Sciatic nerve (tissue), 2 donors: Measurements from ENCODE around the gene ALDH3A1. TPM values are rescaled to one million over a fixed set of nuclear protein-coding genes. Genes with fewer than 3 reads are reported as not detected.
"Not testable (repeated sequence)": the region's sequence is repeated elsewhere in the genome, so short reads cannot be mapped to it uniquely, and the experiment has no call there.

Source experiments
- ATAC-seq: fragments of 200-7000 bp; cut with Tn5 transposase; one replicate; pipeline ENCODE4 v1.9.1; 2020; ENCODE audit warnings: mild to moderate bottlenecking, moderate library complexity
- DNase-seq: peaks from one replicate; pipeline ENCODE4 v3.0.0-alpha.2; 2020; ENCODE audit warnings: low spot score
- intact Hi-C: fragments of 100-400 bp; cut with DNase I; formaldehyde crosslinking; loops from one replicate; pipeline ENCODE4 v1.14.2; 2022
- total RNA-seq: library from RNA; stranded (reverse); fragmentation: NEBNext Ultra II Directional; extraction: Animal tissue kit (Norgen Biotek cat#: 25700); gene quantifications from one replicate; pipeline ENCODE4 v1.2.1, GENCODE V29; 2021
- donor health status: DM: no; HTN: no; CAD: no.
- donor health status: DM: no; HTN: no; CAD: no.

Gene ALDH3A1
- 0.76 TPM for total RNA-seq

DNA sequence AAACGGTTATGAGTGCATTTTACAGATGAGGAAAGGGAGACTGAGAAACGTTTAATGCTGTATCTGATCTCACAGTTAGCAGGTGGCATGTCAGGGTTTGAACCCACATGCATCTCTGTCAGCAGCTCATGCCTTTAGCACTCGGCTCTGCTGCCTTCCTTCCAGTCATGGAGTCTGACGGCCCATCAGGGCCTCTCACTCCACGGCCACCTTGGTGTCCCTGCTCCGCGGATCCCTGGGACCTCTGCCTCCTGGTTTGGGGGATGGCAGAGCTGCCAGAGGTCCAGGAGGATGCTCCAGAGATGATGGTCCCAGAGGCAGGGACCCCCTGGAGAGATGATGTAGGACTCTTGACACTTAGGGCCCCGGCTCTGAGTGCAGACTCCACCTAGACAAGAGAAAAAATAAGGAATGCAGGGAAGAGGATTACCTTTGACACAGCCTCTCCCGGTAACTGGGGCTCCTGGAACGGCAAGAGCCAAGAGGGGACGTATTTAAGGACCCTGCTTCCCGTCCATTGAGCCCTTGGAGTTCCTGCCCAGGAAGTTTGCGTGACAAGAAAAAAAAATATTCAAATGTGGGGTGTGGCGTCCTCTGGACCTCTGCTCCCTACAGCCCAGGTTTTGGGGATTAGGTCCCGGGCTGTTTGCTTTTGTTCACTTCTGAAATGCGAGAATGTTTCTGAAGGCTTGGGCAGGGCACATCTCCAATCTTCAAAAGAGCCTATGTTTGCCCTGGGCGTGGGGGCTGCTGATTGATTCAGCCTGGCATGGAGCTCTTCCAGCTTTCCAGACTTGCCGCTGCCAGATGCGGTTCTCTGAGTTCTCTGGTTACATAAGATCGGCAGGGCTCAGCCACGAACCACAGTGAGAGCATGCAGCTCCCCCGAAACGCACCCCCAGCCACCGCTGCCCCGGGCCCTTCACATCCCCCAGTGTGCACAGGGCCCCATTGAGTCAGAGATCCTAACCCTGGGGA, at the start of gene ALDH3A1:
Gene ALDH3A1, minus strand, starts transcription at position 470 of the 978 bp plus-strand sequence. CDS start 3,169 bp downstream, outside the sequence.
- no peak for DNase-seq
- no peak for ATAC-seq
- intact Hi-C loops = no loop called here

DNA sequence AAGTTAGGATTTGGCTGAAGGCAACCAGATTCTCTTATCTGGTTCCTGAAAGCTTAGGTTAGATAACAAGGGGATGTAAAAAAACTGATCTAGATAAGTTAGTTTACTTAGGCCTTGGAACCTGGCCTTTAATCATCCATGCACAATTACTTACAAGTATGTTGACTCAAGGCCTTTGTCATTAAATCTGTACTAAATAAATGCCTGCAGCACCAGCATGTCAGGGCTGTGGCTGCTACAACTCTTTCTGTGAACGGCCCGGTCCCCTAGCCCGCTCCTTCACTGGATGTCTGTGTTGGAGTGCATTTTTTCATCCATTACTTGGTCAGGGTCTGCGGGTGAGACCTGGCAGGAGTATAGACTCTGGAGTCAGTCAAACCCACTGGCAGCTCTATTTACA, 48.4 kb upstream of the ALDH3A1 start:
- DNase-seq = no peak
- intact Hi-C loops = no loop called here
- no peak for ATAC-seq

DNA sequence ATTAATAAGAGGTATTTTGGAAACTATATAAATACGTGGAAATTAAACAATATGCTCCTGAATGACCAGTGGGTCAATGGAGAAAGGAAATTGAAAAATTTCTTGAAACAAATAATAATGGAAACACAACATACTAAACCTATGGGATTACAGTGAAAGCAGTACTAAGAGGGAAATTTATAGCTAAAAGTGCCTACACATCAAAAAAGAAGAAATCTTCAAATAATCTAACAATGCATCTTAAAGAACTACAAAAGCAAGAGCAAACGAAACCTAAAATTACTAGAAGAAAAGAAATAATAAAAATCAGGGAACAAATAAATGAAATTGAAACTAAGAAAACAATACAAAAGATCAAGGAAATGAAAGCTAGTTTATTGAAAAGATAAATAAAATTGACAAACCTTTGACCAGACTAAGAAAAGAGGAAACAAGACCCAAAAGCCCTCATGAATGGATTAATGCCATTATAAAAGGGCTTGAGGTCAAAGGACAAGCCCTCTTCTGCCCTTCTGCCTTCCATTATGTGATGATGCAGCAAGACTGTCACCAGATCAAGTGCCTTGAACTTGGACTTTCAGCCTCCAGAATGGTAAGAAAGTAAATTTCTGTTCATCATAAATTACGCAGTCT, 43.9 kb upstream of the ALDH3A1 start:
- intact Hi-C loops = no loop called here
- DNase-seq (no peak), ATAC-seq (no peak)

DNA sequence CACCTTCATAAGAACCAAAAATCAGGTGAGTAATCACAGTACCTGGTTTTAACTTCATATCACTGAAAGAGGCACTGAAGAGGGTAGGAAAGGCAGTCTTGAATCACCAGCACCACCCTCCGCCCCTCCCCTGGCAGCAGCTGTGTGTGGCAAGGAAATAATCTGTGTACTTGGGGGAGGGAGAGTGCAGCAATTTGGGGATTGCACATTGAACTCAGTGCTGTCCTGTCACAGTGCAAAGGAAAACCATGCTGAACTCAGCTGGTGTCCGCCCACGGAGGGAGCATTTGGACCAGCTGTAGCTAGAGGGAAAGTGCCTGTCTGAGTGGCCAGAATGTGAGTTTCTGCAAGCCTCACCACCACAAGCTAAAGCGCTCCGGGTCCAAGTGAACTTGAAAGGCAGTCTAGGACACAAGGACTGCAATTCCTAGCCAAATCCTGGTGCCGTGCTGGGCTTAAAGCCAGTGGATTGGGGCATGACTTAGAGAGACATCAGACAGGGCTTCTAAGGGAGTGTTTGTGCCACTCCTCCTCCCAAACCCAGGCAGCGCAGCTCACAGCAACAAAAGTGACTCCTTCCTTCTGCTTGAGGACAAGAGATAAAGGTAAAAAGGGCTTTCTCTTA, 39.7 kb upstream of the ALDH3A1 start:
- no peak for DNase-seq
- no peak for ATAC-seq
- intact Hi-C loops = no loop called here

DNA sequence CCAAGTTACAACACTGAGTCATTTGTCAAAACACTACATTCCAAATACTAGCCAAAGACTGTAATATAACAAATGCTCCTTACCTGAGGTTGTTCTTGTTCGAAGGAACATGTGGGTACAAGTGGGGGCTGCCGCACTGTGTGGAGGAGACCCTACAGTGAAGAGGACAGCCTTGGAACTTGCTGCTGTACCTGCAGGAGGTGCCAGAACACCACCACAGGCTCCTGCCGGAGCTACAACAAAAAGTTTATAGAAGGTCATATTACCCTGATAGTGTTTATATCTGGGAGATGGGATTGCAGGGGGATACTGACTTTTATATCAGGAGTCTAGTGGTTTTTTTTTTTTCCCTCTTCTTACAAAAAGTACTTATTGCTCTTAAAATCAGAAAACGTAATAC, 37.8 kb upstream of the ALDH3A1 start:
- DNase-seq = no peak
- intact Hi-C loops = no loop called here
- ATAC-seq = no peak

DNA sequence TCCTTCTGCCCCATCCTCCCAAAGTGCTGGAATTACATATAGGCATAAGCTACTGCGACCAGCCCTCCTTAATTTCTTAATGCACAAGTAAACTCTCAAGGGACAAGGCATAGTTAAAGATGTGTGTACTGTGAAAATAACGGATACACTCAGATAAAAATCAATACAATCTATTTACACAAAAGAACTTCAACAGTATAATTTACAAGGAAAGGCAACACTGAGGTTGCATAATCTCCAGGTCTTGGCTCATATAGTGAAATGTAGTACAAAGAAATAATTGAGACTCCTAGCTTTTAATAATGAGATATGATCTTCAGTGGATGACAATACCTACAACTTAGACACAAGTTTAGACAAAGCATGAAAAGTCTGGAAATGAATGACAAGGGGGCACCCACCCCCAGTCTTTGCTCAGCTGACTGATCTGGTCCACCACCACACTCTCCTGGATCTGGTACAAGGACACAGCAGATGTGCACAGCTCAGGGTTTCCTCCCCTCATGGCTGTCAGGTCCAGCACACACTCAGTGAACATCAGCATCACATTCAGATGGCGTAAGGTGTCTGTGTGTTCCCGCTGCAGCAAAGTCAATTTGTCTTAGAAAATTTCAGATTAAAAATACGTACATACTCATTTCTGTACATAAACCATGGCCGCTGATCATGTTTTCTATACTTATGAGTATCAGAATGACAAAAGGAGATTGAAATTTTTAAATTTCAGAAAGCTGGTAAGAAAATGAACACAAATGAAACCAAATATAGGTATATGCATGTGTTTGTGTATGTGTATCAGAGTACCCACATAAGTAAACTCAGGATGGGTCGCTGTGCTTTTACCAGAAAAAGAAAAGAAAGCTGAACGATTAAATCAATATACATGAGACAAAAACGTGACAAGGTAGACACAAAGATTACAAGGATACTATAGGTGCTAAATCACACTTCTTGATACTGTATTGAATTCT, 33.7 kb upstream of the ALDH3A1 start:
- DNase-seq (no peak), ATAC-seq (no peak)
- intact Hi-C loops = no loop called here

DNA sequence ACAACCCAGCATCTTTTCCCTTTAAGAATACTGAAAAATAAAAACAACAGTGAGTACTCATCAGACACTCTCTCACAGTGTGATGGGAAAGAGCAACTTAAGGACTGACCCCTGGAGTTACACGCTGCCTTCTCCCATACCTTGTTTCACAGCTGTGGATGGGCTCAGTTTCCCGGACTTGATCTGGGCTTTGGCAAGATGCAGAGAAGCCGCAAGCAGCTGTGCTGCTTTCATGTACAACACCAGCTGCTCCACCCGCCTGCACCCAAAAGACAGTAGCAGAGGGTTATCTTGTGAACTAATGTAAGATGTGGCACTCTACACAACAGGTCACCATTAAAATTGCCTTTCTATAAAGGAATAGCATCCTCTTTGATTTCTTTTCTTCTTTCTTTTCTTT, 32.7 kb upstream of the ALDH3A1 start:
- no peak for ATAC-seq
- no peak for DNase-seq
- intact Hi-C loops = no loop called here

DNA sequence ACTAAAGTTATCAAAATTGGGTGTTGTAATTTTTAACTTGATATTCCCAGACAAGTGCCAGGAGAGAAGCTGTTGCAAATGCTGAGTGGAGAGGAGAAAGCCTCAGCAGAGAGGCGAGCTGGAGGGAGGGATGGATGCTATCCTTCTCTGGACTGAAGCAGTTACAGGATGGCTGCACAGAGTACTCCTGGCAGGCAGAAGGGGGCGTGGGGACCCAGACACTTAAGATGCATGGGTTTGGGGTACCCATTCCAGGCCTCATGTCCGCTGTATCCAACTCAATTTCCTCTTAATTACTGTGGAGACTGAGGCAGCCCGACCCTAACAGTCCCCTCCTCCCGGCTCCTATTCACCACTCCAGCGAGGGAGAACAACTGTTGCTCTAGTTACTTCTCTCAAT, 25.4 kb upstream of the ALDH3A1 start:
- intact Hi-C loops = no loop called here
- ATAC-seq (no peak), DNase-seq (no peak)

DNA sequence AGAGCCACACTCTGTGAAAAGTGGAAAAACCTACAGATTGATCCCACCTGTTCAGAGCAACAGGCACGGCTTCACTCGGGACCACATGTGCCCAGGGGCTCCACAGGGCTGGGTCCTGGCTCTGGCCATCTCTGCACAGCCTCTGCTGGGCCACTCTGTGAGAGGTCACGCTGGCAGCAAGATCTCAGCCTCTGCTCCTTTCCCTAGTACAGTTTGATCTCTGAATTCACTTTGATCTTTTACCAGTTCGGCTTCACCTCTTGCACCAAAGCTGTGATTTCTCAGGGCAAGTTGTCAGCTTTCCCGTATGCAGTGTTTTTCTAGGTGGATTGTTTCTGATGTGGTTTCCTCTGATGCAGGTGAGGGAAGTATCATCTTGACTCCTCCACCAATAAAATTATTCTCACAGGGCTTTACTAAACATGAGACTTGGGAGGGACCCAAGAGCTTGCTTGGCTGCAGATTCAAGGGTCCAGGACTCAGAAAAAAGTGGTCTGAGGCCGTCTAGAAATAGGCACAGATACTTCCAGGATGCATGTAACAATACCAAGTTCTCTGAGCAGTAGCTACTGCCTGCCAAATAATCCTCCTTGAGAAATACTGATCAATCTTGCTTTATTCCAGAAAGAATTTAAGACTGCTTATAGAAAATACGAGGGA, 24.0 kb upstream of the ALDH3A1 start:
- intact Hi-C loops = loop anchor here (1.0 kb wide), 1 partner anchor 35 kb away; no protein-coding TSS in a partner anchor
- ATAC-seq (peak; percentile 53), DNase-seq (no peak)

DNA sequence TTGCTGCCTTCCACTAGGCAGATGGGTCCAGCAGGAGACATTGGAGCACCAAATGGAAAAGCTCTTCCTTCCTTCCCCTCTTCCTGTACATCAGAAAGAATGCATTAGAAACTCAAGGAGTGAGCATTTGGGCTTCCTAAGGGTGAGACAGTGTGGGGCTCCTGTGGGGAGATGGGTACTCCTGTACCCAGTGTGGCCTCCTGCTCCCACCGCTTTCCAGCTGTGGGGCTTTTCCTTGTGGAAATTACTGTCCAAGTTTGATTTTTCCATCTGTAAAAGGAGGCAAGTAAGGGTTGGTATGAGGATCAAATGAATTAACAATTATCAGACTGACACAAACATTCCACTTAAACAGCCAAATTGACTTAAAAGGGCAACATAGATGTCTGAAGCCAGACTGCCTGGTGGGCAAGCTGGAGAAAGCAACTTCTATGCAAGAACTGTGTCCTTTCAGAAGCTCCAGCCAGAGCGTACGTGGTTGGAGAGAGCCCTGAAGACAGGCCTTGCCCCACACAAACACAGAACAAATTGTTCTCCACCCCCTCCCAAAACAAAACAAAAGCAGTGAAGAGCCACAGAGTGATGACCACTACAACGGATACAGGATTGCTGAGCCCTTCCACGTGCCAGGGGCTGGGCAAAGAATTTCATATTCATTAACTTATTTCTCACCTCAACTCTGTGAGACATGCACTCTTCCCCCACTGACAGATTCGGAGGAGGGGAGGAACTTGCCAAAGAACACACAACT, 23.1 kb upstream of the ALDH3A1 start:
- intact Hi-C loops = loop anchor here (1.0 kb wide), 1 partner anchor 34 kb away; no protein-coding TSS in a partner anchor
- no peak for DNase-seq
- ATAC-seq = peak; percentile 49

DNA sequence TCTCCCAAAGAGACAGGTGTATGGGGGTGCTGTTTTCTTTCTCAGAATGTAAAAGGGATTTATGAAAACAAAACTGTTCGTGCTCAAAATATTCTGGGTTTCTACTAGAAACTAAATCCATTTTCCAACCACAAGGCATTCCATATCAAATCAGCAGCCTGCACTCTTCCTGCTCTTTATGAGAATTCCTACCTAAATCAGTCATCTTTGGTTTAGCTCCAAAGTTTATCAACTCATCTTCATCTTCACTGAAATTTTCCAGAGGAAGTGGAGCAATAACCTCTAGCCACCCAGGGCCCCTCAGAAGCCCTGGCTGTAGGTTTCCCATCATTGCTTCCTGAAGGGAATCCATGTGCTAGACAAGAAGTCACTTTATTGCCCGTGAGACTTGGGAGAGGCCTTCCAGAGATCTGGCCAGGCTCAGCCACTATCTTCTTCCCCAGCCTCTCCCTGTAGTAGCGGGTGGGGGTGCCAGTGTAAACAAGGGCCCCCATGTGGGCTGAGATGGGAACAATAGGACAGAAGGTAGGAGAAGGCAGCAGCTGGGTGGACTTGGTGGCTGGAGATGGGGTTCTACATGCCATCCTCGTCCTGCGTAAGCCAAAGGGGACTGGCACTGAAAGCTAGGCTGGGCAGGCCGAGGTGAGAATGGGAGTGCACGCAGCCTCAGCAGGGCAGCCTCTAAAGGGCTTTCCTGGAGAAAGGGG, 22.0 kb upstream of the ALDH3A1 start:
- intact Hi-C loops = no loop called here
- DNase-seq (no peak), ATAC-seq (peak; percentile 38)

DNA sequence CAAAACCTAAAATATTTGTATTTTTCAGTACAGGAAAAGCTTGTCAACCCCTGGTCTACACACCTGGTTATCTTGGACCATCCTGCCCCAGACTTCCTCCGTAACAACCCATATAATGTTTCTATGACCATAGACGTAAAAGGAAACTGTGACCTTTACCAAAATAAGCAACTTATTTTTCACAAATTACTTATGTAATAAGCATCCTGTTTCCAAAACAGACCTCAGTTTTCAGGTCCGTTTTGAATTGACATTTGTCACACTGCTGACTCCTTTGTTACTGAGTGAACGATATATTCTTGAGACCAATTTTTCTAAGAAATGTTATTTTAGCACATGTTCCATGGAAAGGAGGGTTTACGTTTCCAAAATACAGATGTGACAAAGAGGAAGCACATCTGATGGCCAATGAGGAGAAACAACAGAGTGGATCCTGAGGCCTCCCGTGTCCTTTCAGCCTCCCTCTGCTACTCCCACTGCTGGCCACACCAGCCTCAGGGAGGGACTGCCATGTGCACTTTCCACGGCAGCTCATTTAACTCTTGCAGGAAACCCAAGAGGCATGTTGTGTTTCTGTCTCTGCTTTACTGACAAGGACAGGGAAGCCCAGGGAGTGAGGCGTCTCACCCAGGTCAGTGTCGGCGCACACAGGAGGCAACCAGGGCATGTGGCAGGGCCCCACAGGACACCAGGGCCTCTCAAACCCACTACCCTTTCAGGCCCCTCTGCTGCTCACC, 20.1 kb upstream of the ALDH3A1 start:
- no peak for ATAC-seq
- no peak for DNase-seq
- intact Hi-C loops = no loop called here

DNA sequence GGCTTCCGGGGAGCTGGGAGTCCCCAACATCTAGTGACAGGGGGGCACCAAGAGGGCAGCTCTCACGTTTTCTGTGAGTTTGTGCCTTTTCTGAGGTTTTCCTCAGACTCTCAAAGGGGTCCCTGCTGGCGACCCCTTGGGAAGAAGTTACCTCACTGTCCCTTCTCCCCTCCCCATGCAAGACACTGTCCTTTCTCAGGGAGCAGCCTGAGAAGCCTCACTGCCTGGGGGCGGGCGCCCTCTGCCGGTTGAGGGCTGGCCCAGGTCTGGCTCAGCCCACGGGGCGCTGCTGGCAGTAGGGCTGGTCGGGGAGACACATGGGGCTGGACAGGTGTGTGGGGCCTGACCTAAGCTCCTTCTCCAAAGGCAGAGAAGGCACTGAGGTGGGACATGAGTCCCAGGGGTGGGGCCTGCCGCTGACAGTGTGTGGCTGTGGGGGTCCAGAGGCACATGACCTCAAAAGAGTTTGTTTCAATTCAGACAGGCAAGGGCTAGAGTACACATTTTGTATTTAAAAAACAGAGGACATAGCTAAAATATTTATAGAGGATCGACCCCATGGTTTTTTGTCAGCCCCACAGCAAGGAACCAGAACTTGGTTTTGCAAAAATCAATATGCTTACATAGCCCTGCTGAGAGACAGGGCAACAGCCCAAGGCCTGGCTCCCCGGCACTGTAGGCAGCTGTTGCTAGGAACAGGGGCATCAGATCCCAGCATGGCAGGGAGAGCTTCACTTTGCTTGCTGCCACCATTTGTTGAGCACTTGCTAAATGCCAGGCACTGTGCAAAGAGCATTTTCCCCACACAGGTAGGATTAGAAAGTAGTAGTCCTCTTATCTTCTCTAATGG, 18.5 kb upstream of the ALDH3A1 start:
- ATAC-seq = peak; percentile 91
- intact Hi-C loops = no loop called here
- DNase-seq = peak; percentile 92

DNA sequence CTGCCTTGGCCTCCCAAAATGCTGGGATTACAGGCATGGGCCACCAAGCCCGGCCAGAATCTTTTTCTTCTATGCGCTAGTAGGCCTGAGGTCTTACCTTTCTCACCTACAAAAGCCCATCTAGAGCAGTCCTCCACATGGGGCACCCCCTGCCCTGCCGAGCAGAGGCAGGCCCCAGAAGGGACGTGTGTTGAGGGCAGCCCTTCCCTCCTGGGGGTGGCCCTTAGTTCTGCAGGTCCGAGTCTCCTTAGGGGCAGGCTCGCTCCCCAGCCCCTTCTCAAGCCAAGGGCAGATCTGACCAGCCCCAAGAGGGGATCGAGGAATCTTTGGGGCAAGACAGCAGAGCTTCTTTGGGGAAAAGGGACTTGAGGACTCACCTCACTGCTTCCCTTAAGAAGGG, 17.9 kb upstream of the ALDH3A1 start:
- ATAC-seq (peak; percentile 2), DNase-seq (no peak)
- intact Hi-C loops = no loop called here

DNA sequence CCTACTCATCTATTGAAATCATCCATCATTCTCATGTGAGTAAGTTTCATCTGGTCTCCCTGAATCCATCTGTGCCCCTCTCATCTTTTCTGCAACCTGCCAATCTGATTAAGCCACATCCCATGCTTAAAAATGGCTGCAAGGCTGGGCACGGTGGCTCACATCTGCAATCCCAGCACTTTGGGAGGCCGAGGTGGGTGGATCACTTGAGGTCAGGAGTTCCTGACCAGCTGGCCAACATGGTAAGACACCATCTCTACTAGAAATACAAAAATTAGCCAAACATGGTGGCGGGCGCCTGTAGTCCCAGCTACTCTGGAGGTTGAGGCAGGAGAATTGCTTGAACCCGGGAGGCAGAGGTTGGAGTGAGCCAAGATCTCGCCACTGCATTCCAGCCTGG, 15.9 kb upstream of the ALDH3A1 start:
- DNase-seq, ATAC-seq: not testable (repeated sequence)
- intact Hi-C loops = loop anchor here (2.0 kb wide), 1 partner anchor 249 kb away; no protein-coding TSS in a partner anchor
